ENCODE results near the gene TSPOAP1.

The TSPOAP1 gene

DNA sequence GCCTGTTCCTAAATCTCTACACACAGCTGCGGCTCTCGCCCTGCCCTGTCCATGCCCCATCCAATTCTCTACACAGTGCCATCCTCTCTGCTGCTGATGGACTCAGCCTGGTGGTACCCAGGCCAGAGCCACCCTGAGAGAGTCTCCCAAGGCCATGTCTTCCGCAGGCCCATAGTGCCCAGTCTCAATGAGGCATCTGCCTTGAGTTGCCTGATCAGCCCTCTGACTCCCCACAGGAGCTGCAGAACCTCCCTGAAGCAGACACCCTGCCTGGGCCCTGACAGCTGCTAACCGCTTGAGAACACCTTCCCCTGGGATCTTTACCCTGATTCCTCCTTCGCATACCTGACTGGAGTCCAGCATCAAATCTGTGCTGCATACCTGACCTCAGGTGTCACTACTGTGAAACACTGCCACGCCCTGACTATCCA lies 13.3 kb downstream of the TSPOAP1 start:
- no peak for DNase-seq (ENCODE audit: low spot score)

GRCh38 chr17:58314706-58315015 lies 13.9 kb downstream of the TSPOAP1 start:
- DNase-seq (ENCODE audit: low spot score): no peak

GRCh38 chr17:58313815-58314705 lies 14.5 kb downstream of the TSPOAP1 start:
- DNase-seq (ENCODE audit: low spot score): no peak

DNA sequence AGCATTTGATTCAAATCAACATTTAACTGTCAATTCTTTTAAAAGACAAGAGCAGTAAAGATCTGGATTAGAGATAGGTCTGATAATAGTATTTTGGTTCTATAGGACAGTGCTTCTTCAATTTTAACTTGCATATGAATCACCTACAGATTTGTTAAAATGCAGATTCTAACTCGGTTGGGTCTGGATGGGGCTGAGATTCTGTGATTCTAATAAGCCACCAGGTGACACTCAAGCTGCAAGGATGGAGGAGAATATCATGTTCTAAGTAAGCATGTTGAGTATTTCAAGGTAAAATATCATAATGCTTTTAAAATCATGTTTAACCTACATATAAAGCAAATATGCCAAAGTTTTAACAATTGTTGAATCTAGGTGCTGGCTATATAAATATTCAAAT lies 15.8 kb downstream of the TSPOAP1 start:
- DNase-seq (ENCODE audit: low spot score): no peak

DNA sequence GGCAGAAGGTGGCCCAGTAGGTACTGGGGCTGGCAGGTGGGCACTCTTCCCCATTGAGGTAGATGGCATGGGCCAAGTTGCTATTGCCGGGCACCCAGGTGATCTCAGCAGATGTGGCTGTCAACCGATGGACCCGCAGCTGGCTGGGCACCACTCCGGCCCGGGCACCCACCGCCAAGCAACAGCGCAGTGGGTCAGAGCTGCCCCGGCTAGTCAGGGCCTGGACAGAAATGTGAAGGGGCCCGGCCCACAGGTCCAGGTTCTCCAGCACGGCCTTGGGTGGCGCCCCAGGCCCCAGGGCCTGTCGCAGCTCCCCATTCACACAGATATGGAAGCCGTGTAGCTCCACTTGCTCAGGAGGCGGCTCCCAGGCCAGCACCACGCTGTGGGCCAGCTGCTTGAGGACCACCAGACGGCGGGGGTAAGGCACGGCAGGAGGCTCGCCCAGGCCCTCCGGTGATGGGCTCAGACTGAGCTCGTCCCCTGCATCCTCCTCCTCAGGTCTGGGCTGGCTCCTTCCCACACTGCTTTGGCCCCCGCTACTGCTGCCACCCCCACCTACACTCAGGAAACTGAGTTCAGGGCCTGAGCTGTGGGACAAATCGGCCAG lies 16.5 kb downstream of the TSPOAP1 start:
- DNase-seq (ENCODE audit: low spot score): no peak

GRCh38 chr17:58311429-58311894 lies 17.1 kb downstream of the TSPOAP1 start:
- no peak for DNase-seq (ENCODE audit: low spot score)

DNA sequence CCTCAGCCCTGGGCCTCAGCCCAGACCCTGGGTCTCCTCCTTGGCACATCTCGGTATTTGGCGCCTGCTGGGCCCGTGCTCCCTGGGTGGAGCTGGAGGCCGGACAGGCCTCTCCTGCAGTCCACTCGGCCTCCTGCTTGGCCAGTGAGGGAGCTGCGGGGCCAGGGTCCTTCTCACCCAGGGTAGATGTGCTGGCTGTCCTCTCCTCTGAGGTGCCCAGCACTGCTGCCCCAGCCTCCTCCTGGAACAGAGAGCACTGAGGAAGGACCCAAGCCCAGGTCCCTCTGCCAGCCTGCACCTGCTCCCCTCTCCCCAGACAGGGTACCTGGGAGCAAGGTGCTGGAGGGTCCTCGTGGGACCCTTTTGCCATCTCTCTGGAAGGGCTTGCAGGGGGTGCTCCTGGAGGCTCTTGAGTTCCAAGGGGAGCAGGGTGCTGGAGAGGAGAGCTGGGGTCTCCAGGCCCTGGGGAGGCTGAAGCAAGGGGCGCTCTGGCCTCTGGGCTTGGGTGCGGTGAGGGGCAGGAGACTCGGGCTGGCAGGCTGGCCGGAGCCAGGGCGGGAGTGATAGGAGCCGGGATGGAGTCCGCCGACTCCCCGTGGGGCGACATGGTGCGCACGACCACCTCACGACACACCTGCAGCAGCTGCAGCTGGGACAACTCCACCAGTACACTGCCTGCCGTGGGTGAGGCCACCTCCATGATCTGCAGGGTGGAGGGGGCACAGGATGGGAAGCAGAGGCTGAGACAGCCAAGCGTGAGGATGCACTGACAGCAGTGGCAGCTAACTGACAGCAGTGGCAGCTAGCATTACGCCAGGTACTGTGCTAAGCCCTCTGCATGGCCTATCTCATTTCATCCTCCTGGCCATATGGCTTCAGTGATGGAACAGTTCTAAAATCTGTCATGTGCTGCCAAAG lies 17.8 kb downstream of the TSPOAP1 start:
- DNase-seq (ENCODE audit: low spot score): no peak

DNA sequence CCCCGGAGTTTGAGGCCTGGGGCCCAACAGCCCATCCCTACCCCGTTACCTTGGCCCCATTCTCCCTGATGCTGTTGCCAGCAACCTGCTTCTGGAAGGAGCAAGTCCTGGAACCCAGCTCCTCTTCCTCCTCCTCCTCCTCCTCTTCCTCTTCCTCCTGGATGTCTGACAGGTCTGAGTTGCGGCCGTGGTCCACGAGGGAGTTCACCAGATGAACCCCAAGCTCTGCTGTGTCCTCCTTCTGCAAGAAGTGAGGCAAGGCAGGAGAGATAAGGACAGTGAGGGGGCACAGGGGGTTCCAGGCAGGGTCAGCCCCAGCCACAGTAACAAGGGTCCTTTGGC lies 18.7 kb downstream of the TSPOAP1 start:
- DNase-seq (ENCODE audit: low spot score): no peak

- no peak for DNase-seq (ENCODE audit: low spot score)
Observed at GRCh38 chr17:58308985-58309917, 19.3 kb downstream of the TSPOAP1 start.

GRCh38 chr17:58308173-58308984 lies 20.2 kb downstream of the TSPOAP1 start:
- DNase-seq (ENCODE audit: low spot score): no peak

DNA sequence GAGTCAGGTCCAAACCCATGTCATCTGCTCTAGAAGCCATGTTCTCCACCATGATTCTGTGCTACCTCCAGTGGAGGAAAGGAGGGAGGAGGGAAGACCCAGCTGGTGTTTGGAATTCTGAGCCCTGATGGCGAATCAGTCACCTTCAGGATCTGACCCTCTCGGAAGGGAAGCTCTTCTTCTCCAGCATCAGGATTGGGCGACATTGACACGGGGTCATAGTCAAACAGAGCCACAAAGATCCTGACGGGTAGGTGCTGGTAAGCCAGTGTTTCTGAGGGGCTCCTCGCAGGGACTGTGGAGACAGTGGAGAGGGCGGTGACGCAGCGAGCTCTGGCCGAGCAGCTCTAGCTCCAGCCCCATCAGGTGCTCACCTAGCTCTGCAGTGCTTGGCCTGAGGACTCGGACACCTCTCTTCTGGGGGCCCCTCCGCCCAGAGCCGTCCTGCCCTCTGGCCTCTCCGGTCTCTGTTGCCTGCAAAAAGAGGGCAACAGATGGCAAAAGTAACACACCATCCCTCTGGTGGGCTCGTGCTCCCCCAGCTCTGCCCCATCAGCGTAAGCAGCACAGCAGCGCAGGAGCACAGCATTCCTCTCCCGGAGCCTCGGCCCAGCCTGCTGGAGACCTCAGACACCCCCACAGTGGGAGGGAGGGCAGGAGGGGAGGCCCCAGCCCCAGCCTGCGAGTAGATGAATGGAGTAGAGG lies 21.0 kb downstream of the TSPOAP1 start:
- no peak for DNase-seq (ENCODE audit: low spot score)

- DNase-seq (ENCODE audit: low spot score): no peak
Observed at GRCh38 chr17:58306131-58306951, 22.3 kb downstream of the TSPOAP1 start.

DNA sequence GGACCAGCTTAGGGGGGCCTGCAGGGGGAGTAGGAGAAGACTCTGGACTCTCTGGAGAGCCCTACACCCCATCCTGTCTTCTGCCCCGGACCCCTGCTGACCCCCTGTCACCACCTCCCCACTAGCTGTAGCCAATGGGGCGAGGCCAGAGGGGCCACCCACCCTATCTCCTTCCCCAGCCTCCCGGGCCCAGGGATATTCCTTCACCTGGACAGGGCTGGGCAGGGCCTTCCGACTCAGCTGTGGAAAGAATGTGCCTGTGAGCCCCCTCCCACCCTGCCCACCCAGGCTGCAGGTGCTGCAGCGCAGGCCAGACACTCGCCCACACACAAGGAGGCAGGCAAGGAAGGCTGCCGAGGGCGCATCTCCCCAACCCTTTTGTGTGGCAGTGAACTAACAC lies 23.0 kb downstream of the TSPOAP1 start:
- DNase-seq (ENCODE audit: low spot score): no peak

DNA sequence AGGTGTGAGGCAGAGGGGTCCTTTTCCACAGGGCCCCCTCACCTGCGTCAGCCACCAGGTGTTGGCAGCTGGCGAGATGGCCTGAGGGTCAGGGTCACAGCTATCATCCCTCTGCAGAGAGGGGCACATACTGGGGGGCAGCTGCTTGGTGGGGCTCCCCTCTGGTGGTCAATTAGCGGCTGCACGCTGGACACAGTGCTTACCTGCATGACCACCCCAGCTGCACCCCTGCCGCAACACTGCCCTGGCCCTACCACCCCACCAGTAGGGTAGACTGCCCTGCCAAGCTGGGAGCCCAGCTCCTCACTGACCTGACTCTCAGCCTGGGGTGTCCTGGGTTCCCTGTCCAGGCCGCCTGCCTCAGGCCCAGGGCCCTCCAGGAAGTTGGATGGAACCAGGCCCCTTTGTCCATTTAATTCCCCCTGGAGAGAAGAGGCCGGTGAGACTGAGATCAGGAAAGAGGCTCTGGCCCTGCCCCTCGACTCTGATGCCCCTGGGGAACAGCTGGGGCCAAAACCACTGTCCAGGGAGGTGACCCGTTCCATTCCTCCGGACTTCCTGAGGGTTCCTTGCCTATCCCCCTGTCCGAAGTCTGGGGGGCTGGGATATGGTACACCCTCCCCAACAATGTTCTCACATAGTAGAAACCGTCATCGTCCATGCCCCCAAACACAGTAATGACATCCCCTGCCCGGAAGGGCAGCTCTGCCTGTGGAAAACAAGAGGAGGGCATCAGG lies 23.7 kb downstream of the TSPOAP1 start:
- DNase-seq (ENCODE audit: low spot score): no peak

GRCh38 chr17:58303971-58304749 lies 24.4 kb downstream of the TSPOAP1 start:
- peak; percentile 62 for DNase-seq (ENCODE audit: low spot score)

DNA sequence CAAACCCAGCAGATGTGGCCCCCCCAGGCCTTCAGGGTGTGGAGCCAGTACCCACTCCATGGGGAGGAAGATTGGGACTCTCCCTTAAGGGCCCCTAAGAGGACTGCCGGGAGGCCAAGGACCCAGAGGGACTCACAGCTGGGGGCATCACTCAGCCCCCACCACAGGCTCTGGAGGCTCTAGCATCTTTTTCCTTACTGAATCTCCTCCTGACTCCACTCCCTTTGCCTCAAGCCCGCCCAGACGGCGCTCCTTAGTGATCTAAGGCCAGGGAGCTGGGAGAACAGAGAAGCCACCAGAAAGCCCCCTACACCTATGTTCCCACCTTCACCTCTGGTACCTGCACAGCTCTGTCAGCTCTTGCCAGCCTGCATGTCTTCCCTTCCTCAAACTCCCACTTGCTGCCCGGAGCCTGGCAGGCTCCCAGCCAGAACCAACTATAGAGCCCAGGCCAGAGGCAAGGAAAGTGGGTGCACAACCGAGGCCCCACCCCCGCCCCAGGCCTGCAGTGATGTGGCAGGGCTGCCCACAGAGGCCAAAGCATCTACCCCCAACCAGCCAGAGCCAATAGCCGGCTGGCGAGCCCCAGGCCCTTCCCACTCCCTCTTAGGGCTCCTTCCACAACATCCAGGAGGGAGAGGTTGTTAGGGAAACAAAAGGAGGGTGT lies 25.5 kb downstream of the TSPOAP1 start:
- no peak for DNase-seq (ENCODE audit: low spot score)
